ENCODE data around the gene SOX3.

DNA sequence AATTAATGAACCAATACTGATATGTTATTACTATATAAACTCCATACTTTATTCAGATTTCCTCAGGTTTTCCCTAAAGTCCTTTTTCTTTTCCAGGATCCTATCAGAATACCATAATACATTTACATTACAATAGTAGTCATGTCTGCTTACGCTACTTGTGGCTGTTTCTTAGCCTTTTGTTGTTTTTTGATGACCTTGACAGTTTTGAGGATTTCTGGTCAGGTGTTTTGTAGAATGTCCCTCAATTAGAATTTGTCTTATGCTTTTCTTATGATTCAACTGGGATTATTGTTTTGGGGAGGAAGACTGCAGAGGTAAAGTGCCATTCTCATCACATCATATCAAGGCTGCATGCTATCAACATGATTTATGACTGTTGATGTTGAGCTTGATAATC, 9.1 kb downstream of the SOX3 start:
- TF ChIP-seq, protein P1, sequence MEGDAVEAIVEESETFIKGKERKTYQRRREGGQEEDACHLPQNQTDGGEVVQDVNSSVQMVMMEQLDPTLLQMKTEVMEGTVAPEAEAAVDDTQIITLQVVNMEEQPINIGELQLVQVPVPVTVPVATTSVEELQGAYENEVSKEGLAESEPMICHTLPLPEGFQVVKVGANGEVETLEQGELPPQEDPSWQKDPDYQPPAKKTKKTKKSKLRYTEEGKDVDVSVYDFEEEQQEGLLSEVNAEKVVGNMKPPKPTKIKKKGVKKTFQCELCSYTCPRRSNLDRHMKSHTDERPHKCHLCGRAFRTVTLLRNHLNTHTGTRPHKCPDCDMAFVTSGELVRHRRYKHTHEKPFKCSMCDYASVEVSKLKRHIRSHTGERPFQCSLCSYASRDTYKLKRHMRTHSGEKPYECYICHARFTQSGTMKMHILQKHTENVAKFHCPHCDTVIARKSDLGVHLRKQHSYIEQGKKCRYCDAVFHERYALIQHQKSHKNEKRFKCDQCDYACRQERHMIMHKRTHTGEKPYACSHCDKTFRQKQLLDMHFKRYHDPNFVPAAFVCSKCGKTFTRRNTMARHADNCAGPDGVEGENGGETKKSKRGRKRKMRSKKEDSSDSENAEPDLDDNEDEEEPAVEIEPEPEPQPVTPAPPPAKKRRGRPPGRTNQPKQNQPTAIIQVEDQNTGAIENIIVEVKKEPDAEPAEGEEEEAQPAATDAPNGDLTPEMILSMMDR (IDR thresholded peaks at IDR 0.05; ENCODE audit: control extremely low read depth in 1 of 3, insufficient read depth in 1 of 3, low read depth in 1 of 3, low read length in 3 of 3), result no peak
- TF ChIP-seq POLR2AphosphoS5 (IDR thresholded peaks at IDR 0.05; ENCODE audit: low read depth, low read length), result no peak
- TF ChIP-seq POLR2A (IDR thresholded peaks at IDR 0.05; ENCODE audit: control extremely low read depth in 1 of 2, low read depth in 2 of 2, low read length in 2 of 2), result no peak
- no peak for TF ChIP-seq NRF1 (IDR thresholded peaks at IDR 0.05; ENCODE audit: low read depth, low read length)
- TF ChIP-seq ZNF274 (IDR thresholded peaks at IDR 0.05; ENCODE audit: borderline replicate concordance, extremely low read depth, low read length), result no peak
- no peak for TF ChIP-seq SP1 (IDR thresholded peaks at IDR 0.05; ENCODE audit: low read depth, low read length)
- TF ChIP-seq, protein P2, sequence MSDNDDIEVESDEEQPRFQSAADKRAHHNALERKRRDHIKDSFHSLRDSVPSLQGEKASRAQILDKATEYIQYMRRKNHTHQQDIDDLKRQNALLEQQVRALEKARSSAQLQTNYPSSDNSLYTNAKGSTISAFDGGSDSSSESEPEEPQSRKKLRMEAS (IDR thresholded peaks at IDR 0.05), result no peak
